Cardiac muscle cell (in vitro differentiated cells and primary cell): ENCODE results near the gene NFIA. TPM values are rescaled to one million over a fixed set of nuclear protein-coding genes. Genes with fewer than 3 reads are reported as not detected.

ENCODE experiments used
- DNase-seq, 2 donors: peaks; one replicate each; pipeline versions ENCODE4 v3.0.0 to v3.0.0-alpha.2; 2010 to 2017; ENCODE audit warnings: low read depth in 1 of 2, low spot score in 1 of 2
- H3K27ac ChIP-seq: fragments of 200-600 bp; sonication (generic); 2 replicates; pipeline ENCODE4 v1.5.1; 2016
- H3K27me3 ChIP-seq: fragments of 200-600 bp; sonication (generic); 2 replicates; pipeline ENCODE4 v1.6.0; 2016; ENCODE audit warnings: control low read depth
- H3K36me3 ChIP-seq: fragments of 200-600 bp; sonication (generic); 2 replicates; pipeline ENCODE4 v1.5.1; 2016; ENCODE audit warnings: control low read depth
- H3K4me1 ChIP-seq: fragments of 200-600 bp; sonication (generic); 2 replicates; pipeline ENCODE4 v1.8.1; 2017; ENCODE audit warnings: low read depth, mild to moderate bottlenecking, mixed run types
- H3K4me3 ChIP-seq: fragments of 200-600 bp; sonication (generic); 2 replicates; pipeline ENCODE4 v1.5.1; 2016; ENCODE audit warnings: mild to moderate bottlenecking
- H3K9me3 ChIP-seq: fragments of 200-600 bp; sonication (generic); 2 replicates; pipeline ENCODE4 v1.5.1; 2017; ENCODE audit warnings: low read depth, mild to moderate bottlenecking, control low read depth
- CTCF ChIP-seq: IDR thresholded peaks from 2 replicates; pipeline ENCODE4 v1.5.1; 2012; ENCODE audit warnings: low read depth, mild to moderate bottlenecking, low read length
- polyA plus RNA-seq: library from polyadenylated mRNA; unstranded; fragments of >200 nt; fragmentation: Nextera tagmentation; extraction: Ambion mirVana; gene quantifications from 2 replicates; pipeline ENCODE4 v1.2.1, GENCODE V29; 2016
- total RNA-seq: library from RNA; depleted of rRNA; stranded (reverse); fragments of >200 nt; gene quantifications from 2 replicates; pipeline ENCODE4 v1.2.3, GENCODE V29; 2016

Gene NFIA
- total and polyA plus RNA-seq, 2 experiments from 2014 or later: 10.1 to 12.0 TPM

DNA sequence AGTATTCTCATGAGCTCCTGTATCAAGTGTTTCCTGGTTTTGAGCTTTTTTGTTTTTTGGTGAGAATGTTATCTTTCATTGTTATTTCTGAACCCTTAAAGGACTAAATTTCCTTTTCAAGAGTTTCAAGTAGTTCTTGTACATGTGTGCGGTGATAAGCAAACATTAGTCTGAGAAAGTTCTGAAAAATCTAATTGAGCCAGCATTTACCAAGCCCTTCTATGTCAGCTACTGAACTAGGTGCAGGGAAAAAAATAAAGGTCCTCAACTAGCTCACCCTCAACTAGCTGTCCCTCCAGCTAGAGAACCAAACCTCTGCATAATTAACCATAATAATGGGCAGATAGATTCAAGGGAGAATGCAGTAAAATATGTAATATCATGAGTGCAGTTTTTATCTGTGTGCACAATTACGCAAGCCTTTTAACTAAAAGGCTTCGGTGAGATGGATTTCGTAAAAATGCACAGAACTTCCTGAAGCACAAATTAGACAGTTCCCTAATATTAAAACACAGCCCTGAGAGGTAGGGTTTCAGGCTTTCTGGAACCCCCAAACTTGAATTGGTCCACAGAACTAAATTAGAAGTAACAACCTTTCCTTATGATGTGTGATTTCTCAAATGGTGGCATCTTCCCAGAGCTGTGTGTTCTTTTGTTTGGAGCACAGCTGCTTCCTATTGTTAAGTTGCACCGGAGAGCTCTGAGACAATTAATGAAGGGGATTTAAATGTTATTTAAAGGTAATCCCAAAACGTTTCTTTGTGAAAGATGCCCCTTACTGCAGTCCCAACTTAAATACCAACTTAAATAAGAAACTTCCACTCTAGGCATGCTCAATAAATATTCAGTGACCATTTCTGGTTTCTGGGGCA lies 165.8 kb downstream of the NFIA start:
- TF ChIP-seq CTCF: no peak
- Histone ChIP-seq H3K4me3 (no peak overlapping the region), H3K4me1 (peaks cover 31% of the 10 kb centered on the region), H3K9me3 (no peaks in the 10 kb centered on the region), H3K27me3 (no peaks in the 10 kb centered on the region), H3K36me3 (no peaks in the 10 kb centered on the region), H3K27ac (no peak overlapping the region)
- DNase-seq: peak in 1 of 2 donors; percentile 49

DNA sequence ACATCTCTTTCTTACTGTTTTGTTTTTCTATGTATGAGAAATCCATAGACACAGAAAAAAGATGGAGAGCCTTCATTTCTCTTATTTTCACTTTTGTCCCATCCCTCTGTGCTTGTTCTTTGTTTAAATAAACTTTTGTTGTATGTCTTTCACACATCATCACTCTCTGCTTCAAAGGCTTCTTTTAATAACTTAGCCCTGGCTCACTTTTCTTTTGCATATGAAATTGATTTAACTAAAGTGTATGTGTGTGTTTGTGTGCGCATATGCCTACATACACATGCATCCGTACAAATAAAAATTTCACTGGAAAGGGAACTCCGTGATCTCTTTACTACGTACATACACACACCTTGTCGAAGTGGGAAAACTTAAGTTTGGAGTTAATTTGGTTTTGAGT lies 168.6 kb downstream of the NFIA start:
- no peak overlapping the region for H3K27ac ChIP-seq
- H3K36me3 ChIP-seq: no peaks in the 10 kb centered on the region
- no peak for DNase-seq
- no peak overlapping the region for H3K4me3 ChIP-seq
- H3K27me3 ChIP-seq: no peaks in the 10 kb centered on the region
- H3K9me3 ChIP-seq: no peaks in the 10 kb centered on the region
- H3K4me1 ChIP-seq: peaks cover 44% of the 10 kb centered on the region
- no peak for TF ChIP-seq CTCF

- Histone ChIP-seq H3K4me1 (peaks cover 40% of the 10 kb centered on the region), H3K36me3 (no peaks in the 10 kb centered on the region), H3K4me3 (no peak overlapping the region), H3K27me3 (no peaks in the 10 kb centered on the region), H3K9me3 (no peaks in the 10 kb centered on the region), H3K27ac (peak overlapping the region; percentile 49)
- peak; percentile 70 to 83 for DNase-seq
- TF ChIP-seq CTCF: no peak
Observed at GRCh38 chr1:61253059-61253735, 170.8 kb downstream of the NFIA start.

DNA sequence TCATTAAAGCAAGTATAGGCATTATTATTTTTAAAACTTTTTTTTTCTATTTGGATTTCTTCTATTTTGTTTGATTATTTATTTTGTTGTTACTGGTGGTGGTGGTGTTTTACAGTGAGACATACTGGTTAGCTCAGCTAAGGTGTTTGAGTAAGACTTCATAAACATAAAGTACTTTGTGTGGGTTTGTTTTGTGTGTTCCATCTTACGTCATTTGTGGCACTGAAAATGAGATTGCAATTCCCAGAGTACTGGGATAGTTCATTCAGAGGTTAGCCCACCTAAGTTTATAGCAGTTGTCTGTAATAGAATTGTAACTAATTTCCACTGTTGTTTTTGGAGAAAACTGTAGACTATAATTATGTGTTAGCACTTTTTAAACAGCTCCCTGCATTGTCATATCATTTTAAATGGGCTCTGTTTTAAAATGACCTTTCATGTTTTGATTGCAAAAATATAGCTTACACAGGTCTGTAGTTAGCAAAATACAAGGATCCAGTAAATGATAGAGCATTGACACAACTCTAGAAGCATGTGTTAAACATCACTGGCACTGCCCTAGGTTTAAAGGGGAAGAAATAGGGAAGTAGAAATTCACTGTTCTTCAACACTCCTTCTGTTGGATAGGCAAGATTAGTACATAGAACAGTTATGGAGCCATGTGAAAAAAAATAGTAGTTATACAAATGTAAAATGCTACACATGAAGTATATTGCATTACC lies 171.7 kb downstream of the NFIA start:
- H3K9me3 ChIP-seq: no peaks in the 10 kb centered on the region
- peak overlapping the region; percentile 49 for H3K27ac ChIP-seq
- no peak for TF ChIP-seq CTCF
- no peaks in the 10 kb centered on the region for H3K27me3 ChIP-seq
- H3K36me3 ChIP-seq: no peaks in the 10 kb centered on the region
- peak in 1 of 2 donors; percentile 56 for DNase-seq
- H3K4me1 ChIP-seq: peaks cover 40% of the 10 kb centered on the region
- no peak overlapping the region for H3K4me3 ChIP-seq

DNA sequence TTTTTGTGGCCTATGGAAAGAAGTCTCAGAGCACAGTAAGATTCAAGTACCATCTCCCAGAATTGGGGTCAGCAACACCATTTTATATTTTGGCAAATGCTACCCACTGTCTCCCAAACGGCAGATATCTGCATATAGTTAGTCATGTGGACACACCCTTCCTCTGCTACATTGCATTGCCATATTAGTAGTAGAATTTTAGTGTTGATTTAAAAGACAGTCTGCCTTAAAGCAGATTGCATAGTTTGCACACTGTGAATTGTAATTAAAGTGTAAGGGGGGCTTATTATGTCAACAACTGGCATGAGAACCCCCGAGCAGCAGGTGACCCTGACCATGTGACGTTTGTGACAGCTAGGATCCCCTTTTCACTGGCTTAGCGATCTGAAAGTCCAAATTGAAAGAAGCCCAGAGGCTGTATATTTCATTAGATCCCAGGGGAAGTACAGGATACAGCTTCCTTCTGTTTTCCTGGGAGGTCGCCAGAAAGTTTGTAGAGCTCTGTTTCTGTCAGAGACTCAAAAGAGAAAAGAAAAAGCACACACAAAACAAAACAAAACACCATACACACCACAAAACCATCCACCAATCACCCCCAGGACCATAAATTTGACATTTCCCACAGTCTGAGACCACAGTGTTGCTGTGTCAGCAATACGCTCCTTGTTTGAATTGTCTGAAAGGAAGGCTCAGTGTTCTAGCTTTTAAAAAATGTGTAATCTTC lies 172.4 kb downstream of the NFIA start:
- DNase-seq: peak in 1 of 2 donors; percentile 80
- TF ChIP-seq CTCF: no peak
- Histone ChIP-seq H3K4me3 (no peak overlapping the region), H3K27me3 (no peaks in the 10 kb centered on the region), H3K9me3 (no peaks in the 10 kb centered on the region), H3K27ac (no peak overlapping the region), H3K36me3 (no peaks in the 10 kb centered on the region), H3K4me1 (peaks cover 40% of the 10 kb centered on the region)
